GM11168 (cell line): ENCODE data around the gene ADAM11.

Experiments used
- in situ Hi-C: fragments of 300-500 bp; cut with MboI; formaldehyde crosslinking; loops from one replicate; pipeline ENCODE4 v1.12.0; 2022; ENCODE audit warnings: low sequenced_read_pairs; ENCODE audit not compliant: unreplicated experiment

ADAM11 gene

GRCh38 chr17:44826123-44826790 lies 67.5 kb downstream of the ADAM11 start:
- in situ Hi-C loops: no loop called here

- in situ Hi-C loops: no loop called here
These were observed 69.1 kb downstream of the ADAM11 start for GRCh38 chr17:44827863-44828262.

GRCh38 chr17:44828919-44829522 lies 70.2 kb downstream of the ADAM11 start:
- in situ Hi-C loops: no loop called here

- in situ Hi-C loops: no loop called here
These were observed 71.0 kb downstream of the ADAM11 start, which contains the start of gene GJC1 for GRCh38 chr17:44829523-44830358. Gene GJC1 (minus strand): TSS chr17:44830287. CDS start chr17:44805817, 24,470 bp downstream.

GRCh38 chr17:44830359-44831288 lies 71.8 kb downstream of the ADAM11 start:
- in situ Hi-C loops: no loop called here

- in situ Hi-C loops: no loop called here
These were observed 72.6 kb downstream of the ADAM11 start for GRCh38 chr17:44831371-44831770.
